SK-N-SH (cell line): ENCODE results near the gene COL5A1. TPM values are rescaled to one million over a fixed set of nuclear protein-coding genes. Genes with fewer than 3 reads are reported as not detected.

Source experiments
- CTCF ChIA-PET: fragments of 300-600, 350-600 bp; formaldehyde crosslinking; extraction: SDS; loops from one replicate; lab custom pipeline; 2021; lab: Yijun Ruan, JAX
- POLR2A ChIA-PET: fragments of 350-600 bp; sonication (Branson Sonifier 250); formaldehyde crosslinking; extraction: SDS; loops from one replicate; lab custom pipeline; 2020; ENCODE audit warnings: antibody characterized with exemption, inconsistent platforms; lab: Yijun Ruan, JAX
- DNase-seq: peaks from one replicate; pipeline ENCODE4 v3.0.0; 2012
- H2AFZ ChIP-seq: fragments of 200-600 bp; sonication (generic); 2 replicates; pipeline ENCODE4 v1.8.1; 2016; ENCODE audit warnings: antibody characterized with exemption, mild to moderate bottlenecking, low read depth
- H3F3A ChIP-seq: fragments of 200-600 bp; sonication (generic); replicated peaks from 2 replicates; pipeline ENCODE3; 2016; ENCODE audit warnings: antibody characterized with exemption, mild to moderate bottlenecking; ENCODE audit not compliant: insufficient read depth
- H3K27ac ChIP-seq, 2 experiments: fragments of 200-500 bp in 1 of 2; fragments of 200-600 bp in 1 of 2; sonication (Bioruptor generic) in 1 of 2; sonication (generic), shearing (Covaris generic) in 1 of 2; 2 replicates each; pipeline versions ENCODE4 v1.5.1 to v1.6.1; 2014 to 2016; ENCODE audit warnings: low read depth in 2 of 2, inconsistent platforms in 1 of 2, low read length in 1 of 2, mild to moderate bottlenecking in 1 of 2, mixed read lengths in 1 of 2
- H3K27me3 ChIP-seq: fragments of 200-600 bp; sonication (generic), shearing (Covaris generic); 2 replicates; pipeline ENCODE4 v1.6.1; 2016; ENCODE audit warnings: mixed run types; ENCODE audit not compliant: insufficient read depth
- H3K36me3 ChIP-seq, 2 experiments: fragments of 200-500 bp in 1 of 2; fragments of 200-600 bp in 1 of 2; sonication (Bioruptor generic) in 1 of 2; sonication (generic) in 1 of 2; replicated peaks in 1 of 2; 2 replicates each; pipeline versions ENCODE3 to v1.5.1; 2014 to 2016; ENCODE audit warnings: low read length in 1 of 2, mild to moderate bottlenecking in 1 of 2; ENCODE audit not compliant: insufficient read depth in 2 of 2, control insufficient read depth in 1 of 2
- H3K4me1 ChIP-seq, 2 experiments: fragments of 200-500 bp in 1 of 2; fragments of 200-600 bp in 1 of 2; sonication (Bioruptor generic) in 1 of 2; sonication (generic), shearing (Covaris generic) in 1 of 2; 2 replicates each; pipeline versions ENCODE4 v1.5.1 to v1.6.1; 2014 to 2016; ENCODE audit warnings: low read depth in 1 of 2, low read length in 1 of 2, mixed run types in 1 of 2; ENCODE audit not compliant: insufficient read depth in 2 of 2, control insufficient read depth in 1 of 2
- H3K4me2 ChIP-seq: fragments of 200-600 bp; sonication (generic), shearing (Covaris generic); 2 replicates; pipeline ENCODE4 v1.6.1; 2017; ENCODE audit warnings: mixed run types
- H3K4me3 ChIP-seq, 2 experiments: fragments of 200-500 bp in 1 of 2; fragments of 200-600 bp in 1 of 2; sonication (Bioruptor generic) in 1 of 2; sonication (generic), shearing (Covaris generic) in 1 of 2; 2 replicates each; pipeline versions ENCODE4 v1.5.1 to v1.8.1; 2014 to 2016; ENCODE audit warnings: low read depth in 2 of 2, inconsistent platforms in 1 of 2, low read length in 1 of 2, mild to moderate bottlenecking in 1 of 2, mixed read lengths in 1 of 2, moderate library complexity in 1 of 2
- H3K79me2 ChIP-seq: fragments of 200-600 bp; sonication (generic); 2 replicates; pipeline ENCODE4 v1.8.1; 2017; ENCODE audit warnings: mild to moderate bottlenecking; ENCODE audit not compliant: insufficient read depth
- H3K9ac ChIP-seq: fragments of 200-600 bp; sonication (generic); 2 replicates; pipeline ENCODE4 v1.6.1; 2017; ENCODE audit warnings: mixed run types
- H3K9me2 ChIP-seq: fragments of 200-600 bp; sonication (generic); 2 replicates; pipeline ENCODE4 v1.6.1; 2017; ENCODE audit warnings: mixed run types
- H3K9me3 ChIP-seq: fragments of 200-600 bp; sonication (generic); 2 replicates; pipeline ENCODE4 v1.6.1; 2017; ENCODE audit warnings: mixed run types, mild to moderate bottlenecking, moderate library complexity
- H4K20me1 ChIP-seq: fragments of 200-600 bp; sonication (generic); 2 replicates; pipeline ENCODE4 v1.6.1; 2017; ENCODE audit warnings: mild to moderate bottlenecking, mixed run types; ENCODE audit not compliant: insufficient read depth
- CHD2 ChIP-seq: fragments of 150-350 bp; IDR thresholded peaks from 2 replicates; pipeline ENCODE4 v1.6.1; 2018; ENCODE audit warnings: low read length; ENCODE audit not compliant: partially characterized antibody
- EZH2phosphoT487 ChIP-seq: fragments of 200-600 bp; sonication (generic); IDR thresholded peaks from 2 replicates; pipeline ENCODE4 v1.6.1; 2017; ENCODE audit warnings: low read depth, mixed run types, mild to moderate bottlenecking, antibody characterized with exemption, moderate library complexity, borderline replicate concordance
- FOSL2 ChIP-seq: IDR thresholded peaks from 2 replicates; pipeline ENCODE4 v1.4.0; 2012; ENCODE audit warnings: low read depth, mild to moderate bottlenecking, moderate library complexity, borderline replicate concordance
- FOXM1 ChIP-seq: IDR thresholded peaks from 2 replicates; pipeline ENCODE4 v1.4.0; 2012; ENCODE audit warnings: low read depth, mild to moderate bottlenecking
- GATA2 ChIP-seq: sonication (generic); formaldehyde crosslinking; IDR thresholded peaks from 2 replicates; pipeline ENCODE4 v1.5.0; 2020; ENCODE audit warnings: mild to moderate bottlenecking, missing genetic modification reagents
- NFIC ChIP-seq: IDR thresholded peaks from 2 replicates; pipeline ENCODE4 v1.4.0; 2012; ENCODE audit warnings: borderline replicate concordance
- RAD21 ChIP-seq: IDR thresholded peaks from 2 replicates; pipeline ENCODE4 v1.6.1; 2012; ENCODE audit warnings: mild to moderate bottlenecking, low read length
- RCOR1 ChIP-seq: fragments of 150-350 bp; IDR thresholded peaks from 2 replicates; pipeline ENCODE4 v1.6.1; 2017; ENCODE audit warnings: antibody characterized with exemption, low read length
- RFX5 ChIP-seq: IDR thresholded peaks from 2 replicates; pipeline ENCODE4 v1.6.1; 2012; ENCODE audit warnings: mild to moderate bottlenecking, improper control_type of control experiment, low read length
- TAF1 ChIP-seq: IDR thresholded peaks from 2 replicates; pipeline ENCODE4 v1.6.1; 2012; ENCODE audit warnings: low read depth, mild to moderate bottlenecking, low read length, moderate library complexity, borderline replicate concordance
- WGBS: methylation state at CpG from one replicate; pipeline ENCODE4 v1.1.6; 2017; ENCODE audit warnings: low lambda C conversion rate; 5-methylcytosine and 5-hydroxymethylcytosine counted together
- polyA plus RNA-seq, 3 experiments: library from polyadenylated mRNA; depleted of rRNA; stranded (reverse); fragments of >200 nt; gene quantifications; 2 replicates each; pipeline ENCODE4 v1.2.3, GENCODE V29; 2012

COL5A1 gene
- polyA plus RNA-seq, 1 of the 3 experiments (the other 2 are of a cell fraction): 73.8 TPM

GRCh38 chr9:134887686-134888602, 246.3 kb downstream of the COL5A1 start:
- Histone ChIP-seq H3K9me3 (no peaks in the 10 kb centered on the region), H3K27me3 (peaks cover 7% of the 10 kb centered on the region; the same call in 1 of the 2 replicates), H3K4me3 (no peak overlapping the region), H3F3A (no peaks in the 10 kb centered on the region), H3K4me1 (no peaks in the 10 kb centered on the region), H4K20me1 (no peaks in the 10 kb centered on the region), H3K9me2 (no peaks in the 10 kb centered on the region), H3K79me2 (no peaks in the 10 kb centered on the region), H3K27ac (no peak overlapping the region), H3K36me3 (no peaks in the 10 kb centered on the region), H2AFZ (no peak overlapping the region), H3K9ac (no peak overlapping the region), H3K4me2 (no peak overlapping the region)
- WGBS: 63% methylated on average over 18 of the region's 27 CpGs
- DNase-seq: no peak
- TF ChIP-seq EZH2phosphoT487: no peak
- ChIA-PET POLR2A (no interaction called here), CTCF (interaction anchor here (1.3 kb wide), 1 partner anchor 119 kb away, joined by 4 read pairs; no protein-coding TSS in a partner anchor)

- 68% methylated on average over 12 of the region's 14 CpGs for WGBS
- H3K27me3 ChIP-seq: peaks cover 7% of the 10 kb centered on the region; the same call in 1 of the 2 replicates
- no peak for DNase-seq
- TF ChIP-seq CHD2: no peak
- no peak for TF ChIP-seq GATA2 (CRISPR knock-in tag)
- TF ChIP-seq NFIC: no peak
- no peak for TF ChIP-seq RFX5
- TF ChIP-seq TAF1: no peak
- TF ChIP-seq RCOR1: no peak
- no peak for TF ChIP-seq RAD21
- no peak for TF ChIP-seq FOSL2
- no peak for TF ChIP-seq FOXM1
- TF ChIP-seq, all 33 proteins: peak for 0
- Histone ChIP-seq H3K9me2 (no peaks in the 10 kb centered on the region), H3K4me2 (no peak overlapping the region), H3F3A (no peaks in the 10 kb centered on the region), H3K4me1 (no peaks in the 10 kb centered on the region), H3K36me3 (no peaks in the 10 kb centered on the region), H3K79me2 (no peaks in the 10 kb centered on the region), H2AFZ (no peak overlapping the region), H3K4me3 (no peak overlapping the region), H4K20me1 (no peaks in the 10 kb centered on the region), H3K27ac (no peak overlapping the region), H3K9ac (no peak overlapping the region), H3K9me3 (no peaks in the 10 kb centered on the region)
- POLR2A ChIA-PET: no interaction called here
- CTCF ChIA-PET: interaction anchor here (1.3 kb wide), 1 partner anchor 118 kb away, joined by 4 read pairs; no protein-coding TSS in a partner anchor
Measured at GRCh38 chr9:134888603-134889190, 247.1 kb downstream of the COL5A1 start.
